ENCODE data around the gene GHRHR. TPM values are rescaled to one million over a fixed set of nuclear protein-coding genes. Genes with fewer than 3 reads are reported as not detected.

Gene GHRHR
- total RNA-seq, 2 donors from 2014 or later = 4.4 TPM; not detected in 1

- Histone ChIP-seq H3K9me3 (no peaks in the 10 kb centered on the region), H3K4me1 (replicated peaks) (no peaks in the 10 kb centered on the region), H3K27ac (no peak overlapping the region), H3K36me3 (no peaks in the 10 kb centered on the region), H3K4me3 (no peak overlapping the region), H3K27me3 (replicated peaks; ENCODE audit: insufficient read depth) (no peaks in the 10 kb centered on the region)
- no peak for TF ChIP-seq POLR2AphosphoS5 (IDR thresholded peaks at IDR 0.05)
- no peak for TF ChIP-seq CTCF (IDR thresholded peaks at IDR 0.05)
- TF ChIP-seq POLR2A (IDR thresholded peaks at IDR 0.05) = no peak
- 78% methylated on average over 7 of the region's 7 CpGs for WGBS
- no peak for DNase-seq (ENCODE audit: low spot score)
- intact Hi-C loops (cut with DNase I) = loop anchor here (10.0 kb wide), 1 partner anchor 649 kb away; no protein-coding TSS in a partner anchor
These were observed 22.0 kb downstream of the GHRHR start for GRCh38 chr7:30985756-30986155.

GRCh38 chr7:30986331-30986730, 22.6 kb downstream of the GHRHR start:
- Histone ChIP-seq H3K27ac (no peak overlapping the region), H3K4me3 (no peak overlapping the region), H3K36me3 (no peaks in the 10 kb centered on the region), H3K27me3 (replicated peaks; ENCODE audit: insufficient read depth) (no peaks in the 10 kb centered on the region), H3K4me1 (replicated peaks) (no peaks in the 10 kb centered on the region), H3K9me3 (no peaks in the 10 kb centered on the region)
- intact Hi-C loops (cut with DNase I) = loop anchor here (10.0 kb wide), 1 partner anchor 648 kb away; no protein-coding TSS in a partner anchor
- no peak for DNase-seq (ENCODE audit: low spot score)
- 88% methylated on average over 8 of the region's 8 CpGs for WGBS
- TF ChIP-seq POLR2A (IDR thresholded peaks at IDR 0.05) (no peak), POLR2AphosphoS5 (IDR thresholded peaks at IDR 0.05) (no peak), CTCF (IDR thresholded peaks at IDR 0.05) (no peak)

GRCh38 chr7:30986738-30987137, 23.0 kb downstream of the GHRHR start:
- no peaks in the 10 kb centered on the region for H3K27me3 ChIP-seq (replicated peaks; ENCODE audit: insufficient read depth)
- no peak for DNase-seq (ENCODE audit: low spot score)
- no peaks in the 10 kb centered on the region for H3K4me1 ChIP-seq (replicated peaks)
- no peaks in the 10 kb centered on the region for H3K36me3 ChIP-seq
- intact Hi-C loops (cut with DNase I) = loop anchor here (10.0 kb wide), 1 partner anchor 648 kb away; no protein-coding TSS in a partner anchor
- 54% methylated on average over 16 of the region's 16 CpGs for WGBS
- no peaks in the 10 kb centered on the region for H3K9me3 ChIP-seq
- H3K4me3 ChIP-seq = no peak overlapping the region
- TF ChIP-seq CTCF (IDR thresholded peaks at IDR 0.05) (no peak), POLR2A (IDR thresholded peaks at IDR 0.05) (no peak), POLR2AphosphoS5 (IDR thresholded peaks at IDR 0.05) (no peak)
- no peak overlapping the region for H3K27ac ChIP-seq

- TF ChIP-seq CTCF (IDR thresholded peaks at IDR 0.05) (no peak), POLR2A (IDR thresholded peaks at IDR 0.05) (no peak), POLR2AphosphoS5 (IDR thresholded peaks at IDR 0.05) (no peak)
- no peaks in the 10 kb centered on the region for H3K36me3 ChIP-seq
- no peaks in the 10 kb centered on the region for H3K9me3 ChIP-seq
- no peaks in the 10 kb centered on the region for H3K4me1 ChIP-seq (replicated peaks)
- H3K27me3 ChIP-seq (replicated peaks; ENCODE audit: insufficient read depth) = no peaks in the 10 kb centered on the region
- intact Hi-C loops (cut with DNase I) = loop anchor here (10.0 kb wide), 1 partner anchor 648 kb away; no protein-coding TSS in a partner anchor
- 81% methylated on average over 7 of the region's 7 CpGs for WGBS
- no peak for DNase-seq (ENCODE audit: low spot score)
- no peak overlapping the region for H3K4me3 ChIP-seq
- H3K27ac ChIP-seq = no peak overlapping the region
These were observed 23.4 kb downstream of the GHRHR start for GRCh38 chr7:30987178-30987577.

- H3K4me3 ChIP-seq = no peak overlapping the region
- no peak for TF ChIP-seq POLR2AphosphoS5 (IDR thresholded peaks at IDR 0.05)
- no peak for TF ChIP-seq POLR2A (IDR thresholded peaks at IDR 0.05)
- TF ChIP-seq CTCF (IDR thresholded peaks at IDR 0.05) = no peak
- no peaks in the 10 kb centered on the region for H3K9me3 ChIP-seq
- no peak overlapping the region for H3K27ac ChIP-seq
- H3K4me1 ChIP-seq (replicated peaks) = no peaks in the 10 kb centered on the region
- H3K27me3 ChIP-seq (replicated peaks; ENCODE audit: insufficient read depth) = no peaks in the 10 kb centered on the region
- H3K36me3 ChIP-seq = no peaks in the 10 kb centered on the region
- WGBS = 90% methylated on average over 5 of the region's 5 CpGs
- intact Hi-C loops (cut with DNase I) = loop anchor here (10.0 kb wide), 1 partner anchor 647 kb away; no protein-coding TSS in a partner anchor
- DNase-seq (ENCODE audit: low spot score) = no peak
These were observed 24.2 kb downstream of the GHRHR start for GRCh38 chr7:30987936-30988335.
